WTC11 (cell line): ENCODE measurements around the gene ACSL4. TPM values are rescaled to one million over a fixed set of nuclear protein-coding genes. Genes with fewer than 3 reads are reported as not detected.

ENCODE experiments used
- ATAC-seq: fragments of 200-7000 bp; cut with Tn5 transposase; 2 replicates; pipeline ENCODE4 v1.10.0; 2021; ENCODE audit warnings: mild to moderate bottlenecking, moderate library complexity
- CTCF ChIA-PET: fragments of 300-600 bp; sonication (Branson Sonifier 250); formaldehyde crosslinking; loops from one replicate; lab custom pipeline; 2021; ENCODE audit warnings: antibody characterized with exemption; lab: Charles Lee
- POLR2A ChIA-PET: fragments of 350-600 bp; sonication (Branson Sonifier 250); formaldehyde crosslinking; loops from one replicate; lab custom pipeline; 2021; ENCODE audit warnings: antibody characterized with exemption; lab: Charles Lee
- DNase-seq: peaks from one replicate; pipeline ENCODE4 v3.0.0; 2021; ENCODE audit warnings: low spot score
- H3K27ac Mint-ChIP-seq: 2 replicates; pipeline ENCODE4 v1.8.0; 2021; ENCODE audit warnings: mixed read lengths
- H3K27me3 Mint-ChIP-seq: 2 replicates; pipeline ENCODE4 v1.8.0; 2021; ENCODE audit warnings: low read depth, mild to moderate bottlenecking, moderate library complexity, mixed read lengths
- H3K36me3 Mint-ChIP-seq: 2 replicates; pipeline ENCODE4 v1.8.0; 2021; ENCODE audit warnings: mixed read lengths
- H3K4me1 Mint-ChIP-seq: 2 replicates; pipeline ENCODE4 v1.8.0; 2022; ENCODE audit warnings: mixed read lengths
- H3K4me3 Mint-ChIP-seq: 2 replicates; pipeline ENCODE4 v1.8.0; 2021; ENCODE audit warnings: mild to moderate bottlenecking, moderate library complexity, mixed read lengths
- H3K9me3 Mint-ChIP-seq: 2 replicates; pipeline ENCODE4 v1.8.0; 2021; ENCODE audit warnings: mixed read lengths
- ATF1 ChIP-seq: sonication (generic); formaldehyde crosslinking; IDR thresholded peaks from 2 replicates; pipeline ENCODE4 v1.8.1; 2023; ENCODE audit warnings: mild to moderate bottlenecking, moderate library complexity, missing genetic modification reagents
- GABPB1 ChIP-seq: sonication (generic); formaldehyde crosslinking; IDR thresholded peaks from 2 replicates; pipeline ENCODE4 v1.8.1; 2023; ENCODE audit warnings: mild to moderate bottlenecking, missing genetic modification reagents
- NFATC4 ChIP-seq: fragments of 250-450 bp; sonication (Bioruptor Pico); IDR thresholded peaks from 2 replicates; pipeline ENCODE4 v1.9.0; 2021; ENCODE audit warnings: mild to moderate bottlenecking
- SMAD4 ChIP-seq: sonication (generic); formaldehyde crosslinking; IDR thresholded peaks from 2 replicates; pipeline ENCODE4 v1.8.0; 2022; ENCODE audit warnings: mild to moderate bottlenecking, missing genetic modification reagents
- SOX15 ChIP-seq: fragments of 250-450 bp; sonication (Bioruptor Pico); IDR thresholded peaks from 2 replicates; pipeline ENCODE4 v1.9.0; 2021; ENCODE audit warnings: mild to moderate bottlenecking
- ZNF219 ChIP-seq: sonication (generic); formaldehyde crosslinking; IDR thresholded peaks from 2 replicates; pipeline ENCODE4 v1.8.0; 2023; ENCODE audit warnings: missing genetic modification reagents, mild to moderate bottlenecking, borderline replicate concordance
- ZNF396 ChIP-seq: fragments of 250-450 bp; sonication (Bioruptor Pico); IDR thresholded peaks from 2 replicates; pipeline ENCODE4 v1.8.0; 2021; ENCODE audit warnings: mild to moderate bottlenecking, moderate library complexity, borderline replicate concordance
- total RNA-seq: library from RNA; stranded (reverse); gene quantifications from 3 replicates; pipeline ENCODE4 v1.2.3, GENCODE V29; 2021
- TF ChIP-seq, protein P1 (sequence below): sonication (generic); formaldehyde crosslinking; IDR thresholded peaks from 2 replicates; pipeline ENCODE4 v1.8.1; 2023; ENCODE audit warnings: mild to moderate bottlenecking, missing genetic modification reagents, borderline replicate concordance
- TF ChIP-seq, protein P2 (sequence below): fragments of 250-450 bp; sonication (Bioruptor Pico); IDR thresholded peaks from 2 replicates; pipeline ENCODE4 v1.9.0; 2021; ENCODE audit warnings: mild to moderate bottlenecking
- TF ChIP-seq, protein P3 (sequence below): sonication (generic); formaldehyde crosslinking; IDR thresholded peaks from 2 replicates; pipeline ENCODE4 v1.8.1; 2022; ENCODE audit warnings: missing genetic modification reagents, borderline replicate concordance
- TF ChIP-seq, protein P4 (sequence below): sonication (generic); formaldehyde crosslinking; IDR thresholded peaks from 2 replicates; pipeline ENCODE4 v1.8.0; 2022; ENCODE audit warnings: mild to moderate bottlenecking, missing genetic modification reagents
- TF ChIP-seq, protein P5 (sequence below): sonication (generic); formaldehyde crosslinking; IDR thresholded peaks from 2 replicates; pipeline ENCODE4 v1.8.1; 2022; ENCODE audit warnings: mild to moderate bottlenecking, moderate library complexity, missing genetic modification reagents
- TF ChIP-seq, protein P6 (sequence below): sonication (generic); formaldehyde crosslinking; IDR thresholded peaks from 2 replicates; pipeline ENCODE4 v1.8.1; 2023; ENCODE audit warnings: mild to moderate bottlenecking, missing genetic modification reagents

The ACSL4 gene
- total RNA-seq, 1 experiment from 2014 or later, result 57.7 TPM

DNA sequence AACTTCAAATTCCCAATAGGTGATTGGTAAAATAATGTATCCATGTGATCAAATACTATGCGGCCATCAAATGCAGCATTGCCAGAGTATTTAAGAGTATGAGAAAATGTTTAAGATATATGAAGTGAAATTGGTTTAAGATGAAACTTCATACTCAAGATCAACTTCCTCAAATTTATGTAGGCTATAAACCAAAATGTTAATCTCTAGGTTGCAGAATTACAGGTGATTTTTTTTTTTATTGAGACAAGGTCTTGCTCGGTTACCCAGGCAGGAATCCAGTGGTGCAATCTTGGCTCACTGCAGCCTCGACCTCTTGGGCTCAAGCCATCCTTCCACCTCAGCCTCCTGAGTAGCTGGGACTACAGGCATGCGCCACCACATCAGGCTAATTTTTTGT is 25.3 kb downstream of the ACSL4 start:
- Mint-ChIP-seq H3K4me1 (peaks cover 13% of the 10 kb centered on the region), H3K9me3 (no peaks in the 10 kb centered on the region), H3K27ac (no peak overlapping the region), H3K36me3 (no peaks in the 10 kb centered on the region), H3K4me3 (no peak overlapping the region), H3K27me3 (no peaks in the 10 kb centered on the region)
- no peak for DNase-seq
- ChIA-PET CTCF (no interaction called here), POLR2A (no interaction called here)
- ATAC-seq, result no peak
- TF ChIP-seq, protein P1, sequence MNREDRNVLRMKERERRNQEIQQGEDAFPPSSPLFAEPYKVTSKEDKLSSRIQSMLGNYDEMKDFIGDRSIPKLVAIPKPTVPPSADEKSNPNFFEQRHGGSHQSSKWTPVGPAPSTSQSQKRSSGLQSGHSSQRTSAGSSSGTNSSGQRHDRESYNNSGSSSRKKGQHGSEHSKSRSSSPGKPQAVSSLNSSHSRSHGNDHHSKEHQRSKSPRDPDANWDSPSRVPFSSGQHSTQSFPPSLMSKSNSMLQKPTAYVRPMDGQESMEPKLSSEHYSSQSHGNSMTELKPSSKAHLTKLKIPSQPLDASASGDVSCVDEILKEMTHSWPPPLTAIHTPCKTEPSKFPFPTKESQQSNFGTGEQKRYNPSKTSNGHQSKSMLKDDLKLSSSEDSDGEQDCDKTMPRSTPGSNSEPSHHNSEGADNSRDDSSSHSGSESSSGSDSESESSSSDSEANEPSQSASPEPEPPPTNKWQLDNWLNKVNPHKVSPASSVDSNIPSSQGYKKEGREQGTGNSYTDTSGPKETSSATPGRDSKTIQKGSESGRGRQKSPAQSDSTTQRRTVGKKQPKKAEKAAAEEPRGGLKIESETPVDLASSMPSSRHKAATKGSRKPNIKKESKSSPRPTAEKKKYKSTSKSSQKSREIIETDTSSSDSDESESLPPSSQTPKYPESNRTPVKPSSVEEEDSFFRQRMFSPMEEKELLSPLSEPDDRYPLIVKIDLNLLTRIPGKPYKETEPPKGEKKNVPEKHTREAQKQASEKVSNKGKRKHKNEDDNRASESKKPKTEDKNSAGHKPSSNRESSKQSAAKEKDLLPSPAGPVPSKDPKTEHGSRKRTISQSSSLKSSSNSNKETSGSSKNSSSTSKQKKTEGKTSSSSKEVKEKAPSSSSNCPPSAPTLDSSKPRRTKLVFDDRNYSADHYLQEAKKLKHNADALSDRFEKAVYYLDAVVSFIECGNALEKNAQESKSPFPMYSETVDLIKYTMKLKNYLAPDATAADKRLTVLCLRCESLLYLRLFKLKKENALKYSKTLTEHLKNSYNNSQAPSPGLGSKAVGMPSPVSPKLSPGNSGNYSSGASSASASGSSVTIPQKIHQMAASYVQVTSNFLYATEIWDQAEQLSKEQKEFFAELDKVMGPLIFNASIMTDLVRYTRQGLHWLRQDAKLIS (CRISPR knock-in tag), result no peak
- TF ChIP-seq, protein P2, sequence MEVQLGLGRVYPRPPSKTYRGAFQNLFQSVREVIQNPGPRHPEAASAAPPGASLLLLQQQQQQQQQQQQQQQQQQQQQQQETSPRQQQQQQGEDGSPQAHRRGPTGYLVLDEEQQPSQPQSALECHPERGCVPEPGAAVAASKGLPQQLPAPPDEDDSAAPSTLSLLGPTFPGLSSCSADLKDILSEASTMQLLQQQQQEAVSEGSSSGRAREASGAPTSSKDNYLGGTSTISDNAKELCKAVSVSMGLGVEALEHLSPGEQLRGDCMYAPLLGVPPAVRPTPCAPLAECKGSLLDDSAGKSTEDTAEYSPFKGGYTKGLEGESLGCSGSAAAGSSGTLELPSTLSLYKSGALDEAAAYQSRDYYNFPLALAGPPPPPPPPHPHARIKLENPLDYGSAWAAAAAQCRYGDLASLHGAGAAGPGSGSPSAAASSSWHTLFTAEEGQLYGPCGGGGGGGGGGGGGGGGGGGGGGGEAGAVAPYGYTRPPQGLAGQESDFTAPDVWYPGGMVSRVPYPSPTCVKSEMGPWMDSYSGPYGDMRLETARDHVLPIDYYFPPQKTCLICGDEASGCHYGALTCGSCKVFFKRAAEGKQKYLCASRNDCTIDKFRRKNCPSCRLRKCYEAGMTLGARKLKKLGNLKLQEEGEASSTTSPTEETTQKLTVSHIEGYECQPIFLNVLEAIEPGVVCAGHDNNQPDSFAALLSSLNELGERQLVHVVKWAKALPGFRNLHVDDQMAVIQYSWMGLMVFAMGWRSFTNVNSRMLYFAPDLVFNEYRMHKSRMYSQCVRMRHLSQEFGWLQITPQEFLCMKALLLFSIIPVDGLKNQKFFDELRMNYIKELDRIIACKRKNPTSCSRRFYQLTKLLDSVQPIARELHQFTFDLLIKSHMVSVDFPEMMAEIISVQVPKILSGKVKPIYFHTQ (CRISPR knock-in tag), result no peak
- TF ChIP-seq SOX15 (CRISPR knock-in tag), result no peak
- no peak for TF ChIP-seq ZNF219 (CRISPR knock-in tag)
- TF ChIP-seq SMAD4 (CRISPR knock-in tag), result no peak
- TF ChIP-seq, protein P3, sequence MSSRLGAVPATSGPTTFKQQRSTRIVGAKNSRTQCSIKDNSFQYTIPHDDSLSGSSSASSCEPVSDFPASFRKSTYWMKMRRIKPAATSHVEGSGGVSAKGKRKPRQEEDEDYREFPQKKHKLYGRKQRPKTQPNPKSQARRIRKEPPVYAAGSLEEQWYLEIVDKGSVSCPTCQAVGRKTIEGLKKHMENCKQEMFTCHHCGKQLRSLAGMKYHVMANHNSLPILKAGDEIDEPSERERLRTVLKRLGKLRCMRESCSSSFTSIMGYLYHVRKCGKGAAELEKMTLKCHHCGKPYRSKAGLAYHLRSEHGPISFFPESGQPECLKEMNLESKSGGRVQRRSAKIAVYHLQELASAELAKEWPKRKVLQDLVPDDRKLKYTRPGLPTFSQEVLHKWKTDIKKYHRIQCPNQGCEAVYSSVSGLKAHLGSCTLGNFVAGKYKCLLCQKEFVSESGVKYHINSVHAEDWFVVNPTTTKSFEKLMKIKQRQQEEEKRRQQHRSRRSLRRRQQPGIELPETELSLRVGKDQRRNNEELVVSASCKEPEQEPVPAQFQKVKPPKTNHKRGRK (CRISPR knock-in tag), result no peak
- TF ChIP-seq ZNF396 (CRISPR knock-in tag), result no peak
- TF ChIP-seq, protein P4, sequence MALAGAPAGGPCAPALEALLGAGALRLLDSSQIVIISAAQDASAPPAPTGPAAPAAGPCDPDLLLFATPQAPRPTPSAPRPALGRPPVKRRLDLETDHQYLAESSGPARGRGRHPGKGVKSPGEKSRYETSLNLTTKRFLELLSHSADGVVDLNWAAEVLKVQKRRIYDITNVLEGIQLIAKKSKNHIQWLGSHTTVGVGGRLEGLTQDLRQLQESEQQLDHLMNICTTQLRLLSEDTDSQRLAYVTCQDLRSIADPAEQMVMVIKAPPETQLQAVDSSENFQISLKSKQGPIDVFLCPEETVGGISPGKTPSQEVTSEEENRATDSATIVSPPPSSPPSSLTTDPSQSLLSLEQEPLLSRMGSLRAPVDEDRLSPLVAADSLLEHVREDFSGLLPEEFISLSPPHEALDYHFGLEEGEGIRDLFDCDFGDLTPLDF (CRISPR knock-in tag), result no peak
- TF ChIP-seq ATF1 (CRISPR knock-in tag), result no peak
- TF ChIP-seq, protein P5, sequence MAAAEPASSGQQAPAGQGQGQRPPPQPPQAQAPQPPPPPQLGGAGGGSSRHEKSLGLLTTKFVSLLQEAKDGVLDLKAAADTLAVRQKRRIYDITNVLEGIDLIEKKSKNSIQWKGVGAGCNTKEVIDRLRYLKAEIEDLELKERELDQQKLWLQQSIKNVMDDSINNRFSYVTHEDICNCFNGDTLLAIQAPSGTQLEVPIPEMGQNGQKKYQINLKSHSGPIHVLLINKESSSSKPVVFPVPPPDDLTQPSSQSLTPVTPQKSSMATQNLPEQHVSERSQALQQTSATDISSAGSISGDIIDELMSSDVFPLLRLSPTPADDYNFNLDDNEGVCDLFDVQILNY (CRISPR knock-in tag), result no peak
- TF ChIP-seq, protein P6, sequence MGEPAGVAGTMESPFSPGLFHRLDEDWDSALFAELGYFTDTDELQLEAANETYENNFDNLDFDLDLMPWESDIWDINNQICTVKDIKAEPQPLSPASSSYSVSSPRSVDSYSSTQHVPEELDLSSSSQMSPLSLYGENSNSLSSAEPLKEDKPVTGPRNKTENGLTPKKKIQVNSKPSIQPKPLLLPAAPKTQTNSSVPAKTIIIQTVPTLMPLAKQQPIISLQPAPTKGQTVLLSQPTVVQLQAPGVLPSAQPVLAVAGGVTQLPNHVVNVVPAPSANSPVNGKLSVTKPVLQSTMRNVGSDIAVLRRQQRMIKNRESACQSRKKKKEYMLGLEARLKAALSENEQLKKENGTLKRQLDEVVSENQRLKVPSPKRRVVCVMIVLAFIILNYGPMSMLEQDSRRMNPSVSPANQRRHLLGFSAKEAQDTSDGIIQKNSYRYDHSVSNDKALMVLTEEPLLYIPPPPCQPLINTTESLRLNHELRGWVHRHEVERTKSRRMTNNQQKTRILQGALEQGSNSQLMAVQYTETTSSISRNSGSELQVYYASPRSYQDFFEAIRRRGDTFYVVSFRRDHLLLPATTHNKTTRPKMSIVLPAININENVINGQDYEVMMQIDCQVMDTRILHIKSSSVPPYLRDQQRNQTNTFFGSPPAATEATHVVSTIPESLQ (CRISPR knock-in tag), result no peak
- TF ChIP-seq GABPB1 (CRISPR knock-in tag), result no peak
- TF ChIP-seq NFATC4 (CRISPR knock-in tag), result no peak
